ENCODE results near the gene TMEM120B.

Gene TMEM120B

DNA sequence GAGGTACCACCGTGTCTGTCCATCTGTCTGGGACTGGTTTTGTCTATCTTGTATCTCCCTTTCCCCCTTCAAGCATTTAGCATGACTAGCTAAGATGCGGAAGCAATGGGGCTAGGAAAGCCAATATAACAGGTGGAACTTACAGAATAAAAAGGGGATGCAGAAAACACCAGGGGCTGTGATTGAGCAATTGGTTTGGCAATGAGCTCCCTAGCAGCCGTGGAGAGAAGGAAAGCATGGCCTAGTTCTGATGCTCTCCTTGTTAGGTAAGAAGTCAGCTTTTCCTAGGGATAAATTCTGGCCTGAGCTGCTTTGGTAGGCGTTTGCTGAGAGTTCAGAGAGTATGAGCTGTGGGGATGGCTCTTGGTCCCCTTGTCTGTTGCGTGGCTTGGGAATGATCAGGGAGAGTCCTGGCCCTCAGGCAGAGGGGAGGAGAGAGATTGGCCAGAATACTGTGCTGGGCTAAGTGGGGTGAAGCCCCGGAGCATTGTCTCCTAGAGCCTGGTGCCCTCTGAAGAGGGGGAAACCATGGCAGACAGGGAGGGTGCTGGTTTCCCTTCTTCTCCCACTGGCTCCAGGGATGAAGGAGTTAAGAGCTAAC is 98.4 kb downstream of the TMEM120B start:
- Histone ChIP-seq H3K9me3 (ENCODE audit: severe bottlenecking) (no peaks in the 10 kb centered on the region), H3K4me3 (ENCODE audit: low read depth, low read length) (no peak overlapping the region), H3K27me3 (ENCODE audit: insufficient read depth, low read depth, severe bottlenecking) (no peaks in the 10 kb centered on the region), H3K36me3 (peaks cover 73% of the 10 kb centered on the region), H3K27ac (no peak overlapping the region)
- TF ChIP-seq, protein P1, sequence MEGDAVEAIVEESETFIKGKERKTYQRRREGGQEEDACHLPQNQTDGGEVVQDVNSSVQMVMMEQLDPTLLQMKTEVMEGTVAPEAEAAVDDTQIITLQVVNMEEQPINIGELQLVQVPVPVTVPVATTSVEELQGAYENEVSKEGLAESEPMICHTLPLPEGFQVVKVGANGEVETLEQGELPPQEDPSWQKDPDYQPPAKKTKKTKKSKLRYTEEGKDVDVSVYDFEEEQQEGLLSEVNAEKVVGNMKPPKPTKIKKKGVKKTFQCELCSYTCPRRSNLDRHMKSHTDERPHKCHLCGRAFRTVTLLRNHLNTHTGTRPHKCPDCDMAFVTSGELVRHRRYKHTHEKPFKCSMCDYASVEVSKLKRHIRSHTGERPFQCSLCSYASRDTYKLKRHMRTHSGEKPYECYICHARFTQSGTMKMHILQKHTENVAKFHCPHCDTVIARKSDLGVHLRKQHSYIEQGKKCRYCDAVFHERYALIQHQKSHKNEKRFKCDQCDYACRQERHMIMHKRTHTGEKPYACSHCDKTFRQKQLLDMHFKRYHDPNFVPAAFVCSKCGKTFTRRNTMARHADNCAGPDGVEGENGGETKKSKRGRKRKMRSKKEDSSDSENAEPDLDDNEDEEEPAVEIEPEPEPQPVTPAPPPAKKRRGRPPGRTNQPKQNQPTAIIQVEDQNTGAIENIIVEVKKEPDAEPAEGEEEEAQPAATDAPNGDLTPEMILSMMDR (IDR thresholded peaks at IDR 0.05; ENCODE audit: low read depth, low read length): no peak
- no peak for DNase-seq

DNA sequence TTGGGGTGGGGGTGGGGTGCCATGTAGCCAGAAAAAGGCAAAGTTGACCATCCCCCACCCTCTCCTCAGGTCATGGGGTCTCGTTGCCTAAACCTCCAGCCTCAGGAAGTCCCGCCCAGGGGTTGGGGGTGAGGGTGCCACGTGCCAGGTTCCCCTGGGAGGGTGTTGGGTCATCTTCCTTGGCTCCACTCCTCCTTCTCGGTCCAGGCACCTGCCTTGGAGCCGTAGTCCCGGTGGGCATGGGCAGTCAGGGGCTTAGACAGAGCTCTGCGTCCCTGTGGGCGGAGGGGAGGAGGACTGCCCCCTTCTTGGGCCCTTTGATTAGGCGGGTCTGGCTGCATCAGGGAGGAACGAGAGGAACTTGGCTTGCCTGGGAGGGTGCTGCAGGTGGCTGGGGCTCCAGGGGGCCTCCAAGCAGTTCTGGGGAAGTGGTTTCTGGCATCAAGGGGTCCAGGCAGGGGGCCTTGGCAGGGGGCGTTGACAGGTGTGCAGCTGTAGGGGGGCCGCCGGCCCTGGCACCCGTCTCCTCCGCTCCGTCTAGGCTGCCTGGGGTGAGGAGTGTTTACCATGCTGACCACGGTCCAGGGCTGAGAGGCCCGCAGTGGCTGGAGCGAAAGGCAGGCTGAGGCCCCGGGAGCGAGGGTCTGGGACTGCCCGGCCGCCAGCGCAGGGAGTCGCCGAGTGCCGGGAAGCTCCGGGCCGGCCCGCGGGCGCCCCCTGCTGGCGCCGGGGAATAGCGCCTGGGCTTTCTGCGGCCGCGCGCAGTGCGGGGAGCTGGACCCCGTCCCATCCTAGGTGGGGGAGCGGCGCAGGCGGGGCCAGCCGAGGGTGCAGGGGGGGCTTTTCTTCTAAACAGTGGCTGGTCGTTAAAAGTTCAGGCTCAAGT is 99.1 kb downstream of the TMEM120B start:
- H3K27ac ChIP-seq: no peak overlapping the region; the same call in 1 of the 2 replicates
- TF ChIP-seq, protein P1 (IDR thresholded peaks at IDR 0.05; ENCODE audit: low read depth, low read length): peak; percentile 90
- H3K36me3 ChIP-seq: peaks cover 73% of the 10 kb centered on the region
- no peaks in the 10 kb centered on the region for H3K9me3 ChIP-seq (ENCODE audit: severe bottlenecking)
- H3K4me3 ChIP-seq (ENCODE audit: low read depth, low read length): peak overlapping the region; percentile 36
- H3K27me3 ChIP-seq (ENCODE audit: insufficient read depth, low read depth, severe bottlenecking): no peaks in the 10 kb centered on the region
- DNase-seq: peak; percentile 67

DNA sequence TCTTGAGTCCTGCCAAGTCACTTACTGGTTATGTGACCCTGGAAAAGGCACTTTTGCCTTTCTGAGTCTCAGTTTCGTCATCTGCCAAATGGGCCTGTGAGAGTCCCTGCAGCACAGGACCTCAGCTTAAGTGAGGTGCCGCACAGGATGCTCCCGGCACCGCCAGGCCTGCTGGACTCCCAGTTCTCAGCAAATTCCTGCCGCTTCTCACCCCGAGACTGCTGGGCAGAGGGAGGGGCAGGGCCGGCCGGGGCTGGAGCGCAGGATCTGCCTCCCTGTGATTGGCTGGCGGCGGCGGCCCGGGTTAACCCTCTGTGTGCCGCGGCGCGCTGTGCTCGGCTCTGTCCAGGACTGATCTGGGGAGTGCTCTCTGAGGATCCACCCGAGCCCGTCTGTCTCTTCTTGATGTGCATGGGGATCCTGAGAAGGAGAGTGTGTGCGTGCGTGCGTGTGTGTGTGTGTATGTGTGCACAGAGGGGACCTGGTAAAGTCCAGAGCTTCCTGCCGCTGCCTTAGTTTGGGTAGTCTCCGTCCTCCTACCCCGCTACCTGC is 99.8 kb downstream of the TMEM120B start:
- Histone ChIP-seq H3K27ac (no peak overlapping the region), H3K36me3 (peaks cover 77% of the 10 kb centered on the region), H3K27me3 (ENCODE audit: insufficient read depth, low read depth, severe bottlenecking) (no peaks in the 10 kb centered on the region), H3K9me3 (ENCODE audit: severe bottlenecking) (no peaks in the 10 kb centered on the region), H3K4me3 (ENCODE audit: low read depth, low read length) (peak overlapping the region; percentile 36)
- TF ChIP-seq, protein P1 (IDR thresholded peaks at IDR 0.05; ENCODE audit: low read depth, low read length): no peak
- DNase-seq: no peak

DNA sequence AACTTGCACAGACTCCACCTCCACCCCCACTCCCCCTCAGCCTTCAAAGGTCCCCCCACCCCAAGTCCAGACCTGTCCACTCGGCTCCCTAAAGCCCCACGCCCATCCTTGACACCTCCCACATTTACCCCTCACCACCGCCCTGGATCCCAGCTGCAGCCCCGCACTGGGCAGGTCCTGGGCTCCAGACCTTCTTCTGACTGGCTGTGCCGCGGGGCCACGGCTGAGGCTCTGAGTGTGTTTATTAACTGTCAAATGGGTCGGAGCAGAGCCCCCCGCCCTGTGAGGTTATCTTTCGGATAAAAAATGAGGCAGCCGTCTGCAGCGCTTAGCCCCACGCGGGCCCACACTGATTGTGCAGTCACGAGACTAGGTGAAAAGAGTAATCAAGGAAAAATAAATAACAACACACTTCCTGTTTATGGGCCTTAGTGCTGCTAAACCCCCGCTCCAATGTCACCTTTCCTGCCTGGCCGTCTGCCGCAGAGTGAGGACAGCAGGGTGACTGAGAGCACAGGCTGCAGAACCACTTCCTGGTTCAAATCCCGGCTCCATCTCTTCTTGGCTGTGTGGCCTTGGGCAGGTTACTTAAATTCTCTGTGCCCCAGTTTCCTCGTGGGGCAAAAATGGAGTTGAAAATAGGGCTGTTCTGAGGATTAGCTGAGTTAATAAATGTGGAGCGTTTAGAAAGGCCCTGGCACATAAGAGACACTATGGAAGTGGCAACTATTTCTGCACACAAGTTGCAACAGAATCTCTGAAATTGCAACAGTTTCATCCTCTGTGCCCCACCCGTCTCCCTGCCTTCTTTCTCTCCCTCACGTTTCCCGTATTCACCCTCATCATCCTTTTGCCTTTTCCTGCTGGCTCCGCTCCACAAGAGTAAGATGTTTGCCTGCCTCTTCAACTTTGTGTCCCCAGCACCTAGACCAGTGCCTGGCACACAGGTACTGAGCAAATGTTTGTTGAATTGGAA is 100.7 kb downstream of the TMEM120B start:
- no peak for DNase-seq
- Histone ChIP-seq H3K27ac (no peak overlapping the region), H3K4me3 (ENCODE audit: low read depth, low read length) (no peak overlapping the region), H3K27me3 (ENCODE audit: insufficient read depth, low read depth, severe bottlenecking) (no peaks in the 10 kb centered on the region), H3K36me3 (peaks cover 82% of the 10 kb centered on the region), H3K9me3 (ENCODE audit: severe bottlenecking) (no peaks in the 10 kb centered on the region)
- TF ChIP-seq, protein P1 (IDR thresholded peaks at IDR 0.05; ENCODE audit: low read depth, low read length): no peak

DNA sequence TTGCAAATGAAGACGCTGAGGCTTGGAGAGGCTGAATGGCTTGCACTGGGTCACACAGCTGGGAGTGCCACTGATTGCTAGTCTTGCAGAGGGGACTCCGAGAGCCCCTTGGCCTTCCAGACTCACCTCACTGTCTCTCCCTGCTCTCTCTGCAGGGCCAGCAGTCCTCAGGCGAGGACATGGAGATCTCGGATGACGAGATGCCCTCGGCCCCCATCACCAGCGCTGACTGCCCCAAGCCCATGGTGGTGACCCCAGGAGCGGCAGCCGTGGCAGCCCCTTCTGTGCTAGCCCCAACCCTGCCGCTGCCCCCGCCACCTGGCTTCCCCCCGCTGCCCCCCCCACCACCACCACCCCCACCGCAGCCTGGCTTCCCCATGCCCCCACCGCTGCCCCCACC is 101.4 kb downstream of the TMEM120B start:
- Histone ChIP-seq H3K36me3 (peaks cover 82% of the 10 kb centered on the region), H3K27ac (no peak overlapping the region), H3K4me3 (ENCODE audit: low read depth, low read length) (no peak overlapping the region), H3K9me3 (ENCODE audit: severe bottlenecking) (no peaks in the 10 kb centered on the region), H3K27me3 (ENCODE audit: insufficient read depth, low read depth, severe bottlenecking) (no peaks in the 10 kb centered on the region)
- TF ChIP-seq, protein P1 (IDR thresholded peaks at IDR 0.05; ENCODE audit: low read depth, low read length): no peak
- DNase-seq: no peak

Measured in WERI-Rb-1 (cell line).